ENCODE results near the gene RUSC2.

The RUSC2 gene, protein sequence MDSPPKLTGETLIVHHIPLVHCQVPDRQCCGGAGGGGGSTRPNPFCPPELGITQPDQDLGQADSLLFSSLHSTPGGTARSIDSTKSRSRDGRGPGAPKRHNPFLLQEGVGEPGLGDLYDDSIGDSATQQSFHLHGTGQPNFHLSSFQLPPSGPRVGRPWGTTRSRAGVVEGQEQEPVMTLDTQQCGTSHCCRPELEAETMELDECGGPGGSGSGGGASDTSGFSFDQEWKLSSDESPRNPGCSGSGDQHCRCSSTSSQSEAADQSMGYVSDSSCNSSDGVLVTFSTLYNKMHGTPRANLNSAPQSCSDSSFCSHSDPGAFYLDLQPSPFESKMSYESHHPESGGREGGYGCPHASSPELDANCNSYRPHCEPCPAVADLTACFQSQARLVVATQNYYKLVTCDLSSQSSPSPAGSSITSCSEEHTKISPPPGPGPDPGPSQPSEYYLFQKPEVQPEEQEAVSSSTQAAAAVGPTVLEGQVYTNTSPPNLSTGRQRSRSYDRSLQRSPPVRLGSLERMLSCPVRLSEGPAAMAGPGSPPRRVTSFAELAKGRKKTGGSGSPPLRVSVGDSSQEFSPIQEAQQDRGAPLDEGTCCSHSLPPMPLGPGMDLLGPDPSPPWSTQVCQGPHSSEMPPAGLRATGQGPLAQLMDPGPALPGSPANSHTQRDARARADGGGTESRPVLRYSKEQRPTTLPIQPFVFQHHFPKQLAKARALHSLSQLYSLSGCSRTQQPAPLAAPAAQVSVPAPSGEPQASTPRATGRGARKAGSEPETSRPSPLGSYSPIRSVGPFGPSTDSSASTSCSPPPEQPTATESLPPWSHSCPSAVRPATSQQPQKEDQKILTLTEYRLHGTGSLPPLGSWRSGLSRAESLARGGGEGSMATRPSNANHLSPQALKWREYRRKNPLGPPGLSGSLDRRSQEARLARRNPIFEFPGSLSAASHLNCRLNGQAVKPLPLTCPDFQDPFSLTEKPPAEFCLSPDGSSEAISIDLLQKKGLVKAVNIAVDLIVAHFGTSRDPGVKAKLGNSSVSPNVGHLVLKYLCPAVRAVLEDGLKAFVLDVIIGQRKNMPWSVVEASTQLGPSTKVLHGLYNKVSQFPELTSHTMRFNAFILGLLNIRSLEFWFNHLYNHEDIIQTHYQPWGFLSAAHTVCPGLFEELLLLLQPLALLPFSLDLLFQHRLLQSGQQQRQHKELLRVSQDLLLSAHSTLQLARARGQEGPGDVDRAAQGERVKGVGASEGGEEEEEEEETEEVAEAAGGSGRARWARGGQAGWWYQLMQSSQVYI (N-terminal part only)

DNA sequence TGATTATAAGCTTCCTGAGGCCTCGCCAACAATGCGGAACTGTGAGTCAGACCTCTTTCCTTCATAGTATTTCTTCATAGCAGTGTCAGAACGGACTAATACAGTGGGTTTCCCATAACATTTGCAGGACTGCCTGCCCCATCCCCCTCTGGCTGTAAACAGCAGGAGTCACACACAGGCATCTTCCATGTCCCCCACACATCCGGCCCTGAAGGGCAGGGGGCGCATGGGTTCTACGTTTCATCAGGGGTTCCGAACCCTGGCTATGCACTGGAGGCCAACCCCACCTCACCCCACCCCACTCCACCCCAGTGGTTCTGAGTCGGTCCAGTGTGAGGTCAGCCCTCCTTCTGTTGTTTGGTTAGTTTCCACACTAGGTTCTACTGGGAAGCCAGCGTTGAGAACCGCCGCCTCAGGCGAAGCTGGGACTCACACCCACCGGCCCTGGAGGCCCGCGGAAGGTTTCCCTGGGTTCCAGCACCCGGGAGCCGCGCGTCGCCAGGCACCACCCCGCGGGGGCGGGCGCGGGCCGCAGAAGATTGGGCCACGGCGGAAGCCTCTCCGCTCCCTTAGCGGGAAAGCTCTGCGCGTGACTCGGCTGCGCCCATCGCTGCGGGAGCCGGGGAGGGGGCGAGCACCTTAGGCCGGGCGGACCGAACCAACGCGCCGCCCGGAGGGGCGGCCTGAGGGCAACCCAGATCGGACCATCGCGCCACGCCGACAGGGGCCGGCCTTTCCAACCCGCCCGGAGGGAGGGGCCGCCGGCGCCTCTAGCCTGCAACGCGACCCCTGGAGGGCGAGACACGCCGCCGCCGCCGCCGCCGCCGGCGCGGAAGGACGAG, at the start of gene RUSC2:
RUSC2 (plus strand) TSS at position 799 of the 842 bp plus-strand sequence. CDS start 56,411 bp downstream, outside the sequence.
- DNase-seq = peak; percentile 98

DNA sequence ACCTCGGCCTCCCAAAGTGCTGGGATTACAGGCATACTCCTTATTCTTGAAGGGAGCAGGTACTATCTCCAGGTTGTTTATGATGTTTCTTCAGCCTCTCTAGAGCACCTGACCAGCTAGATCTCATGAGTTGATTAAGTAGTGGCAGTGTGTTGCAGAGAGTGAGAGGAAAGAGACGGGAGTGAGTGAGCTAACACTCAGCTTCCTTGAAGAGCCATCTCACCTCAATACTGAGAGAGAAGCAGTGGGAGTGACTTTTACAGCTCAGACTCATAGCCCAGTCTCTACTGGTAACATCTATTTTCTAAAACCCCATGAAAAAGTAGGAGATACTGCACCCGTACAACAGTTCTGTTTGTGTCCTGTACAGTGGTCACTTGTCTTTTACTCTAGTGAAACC, 43.9 kb upstream of the RUSC2 start:
- DNase-seq = no peak

DNA sequence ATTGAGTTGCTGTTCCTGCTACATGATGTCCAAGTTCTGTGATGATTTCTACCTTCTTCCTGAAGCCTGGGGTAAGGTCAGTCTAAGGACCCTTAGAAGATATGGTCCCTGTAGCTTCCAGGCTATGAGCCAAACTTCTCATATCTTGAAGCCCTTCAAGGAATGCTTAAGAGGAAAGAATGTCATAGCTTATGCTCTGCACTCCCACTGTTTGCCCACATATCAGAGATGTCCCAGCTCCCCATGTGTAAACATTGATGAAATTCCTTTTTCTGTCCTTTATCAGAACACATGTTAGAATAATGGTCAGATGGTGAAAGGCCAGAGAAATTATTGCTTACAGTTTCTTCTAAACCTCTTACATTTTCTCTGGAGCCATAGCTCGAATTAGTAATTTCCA, 41.4 kb upstream of the RUSC2 start:
- DNase-seq = no peak

DNA sequence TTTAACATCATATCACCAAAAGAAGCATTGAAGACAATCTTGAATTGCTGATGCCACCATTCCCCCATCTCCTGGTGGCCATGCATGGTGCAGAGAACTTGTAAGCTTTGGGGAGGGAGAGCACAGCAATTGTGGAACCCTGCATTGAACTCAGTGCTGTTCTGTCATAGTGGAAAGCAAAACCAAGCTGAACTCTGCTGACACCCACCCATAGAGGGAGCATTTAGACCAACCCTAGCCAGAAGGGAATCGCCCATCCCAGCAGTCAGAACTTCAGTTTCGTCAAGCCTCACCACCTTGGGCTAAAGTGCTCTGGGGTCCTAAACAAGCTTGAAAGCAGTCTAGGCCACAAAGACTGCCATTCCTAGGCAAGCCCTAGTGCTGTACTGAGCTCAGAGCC, 37.4 kb upstream of the RUSC2 start:
- no peak for DNase-seq

DNA sequence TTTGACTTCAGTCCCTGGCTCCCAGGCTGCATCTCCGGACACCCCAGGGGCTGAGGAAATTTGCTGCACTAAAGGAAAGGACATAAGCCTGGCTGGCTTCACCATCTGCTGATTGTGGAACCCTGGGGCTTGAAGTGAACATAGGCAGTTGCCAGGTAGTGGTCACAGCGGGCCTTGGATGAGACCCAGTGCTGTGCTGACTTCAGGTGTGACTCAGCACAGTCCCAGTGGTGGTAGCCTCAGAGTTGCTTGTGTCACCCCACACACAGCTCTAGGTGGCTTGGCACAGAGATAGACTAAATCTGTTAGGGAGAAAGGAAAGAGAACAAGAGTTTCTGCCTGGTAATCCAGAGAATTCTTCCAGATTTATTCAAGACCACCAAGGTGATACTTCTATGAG, 36.1 kb upstream of the RUSC2 start:
- no peak for DNase-seq

DNA sequence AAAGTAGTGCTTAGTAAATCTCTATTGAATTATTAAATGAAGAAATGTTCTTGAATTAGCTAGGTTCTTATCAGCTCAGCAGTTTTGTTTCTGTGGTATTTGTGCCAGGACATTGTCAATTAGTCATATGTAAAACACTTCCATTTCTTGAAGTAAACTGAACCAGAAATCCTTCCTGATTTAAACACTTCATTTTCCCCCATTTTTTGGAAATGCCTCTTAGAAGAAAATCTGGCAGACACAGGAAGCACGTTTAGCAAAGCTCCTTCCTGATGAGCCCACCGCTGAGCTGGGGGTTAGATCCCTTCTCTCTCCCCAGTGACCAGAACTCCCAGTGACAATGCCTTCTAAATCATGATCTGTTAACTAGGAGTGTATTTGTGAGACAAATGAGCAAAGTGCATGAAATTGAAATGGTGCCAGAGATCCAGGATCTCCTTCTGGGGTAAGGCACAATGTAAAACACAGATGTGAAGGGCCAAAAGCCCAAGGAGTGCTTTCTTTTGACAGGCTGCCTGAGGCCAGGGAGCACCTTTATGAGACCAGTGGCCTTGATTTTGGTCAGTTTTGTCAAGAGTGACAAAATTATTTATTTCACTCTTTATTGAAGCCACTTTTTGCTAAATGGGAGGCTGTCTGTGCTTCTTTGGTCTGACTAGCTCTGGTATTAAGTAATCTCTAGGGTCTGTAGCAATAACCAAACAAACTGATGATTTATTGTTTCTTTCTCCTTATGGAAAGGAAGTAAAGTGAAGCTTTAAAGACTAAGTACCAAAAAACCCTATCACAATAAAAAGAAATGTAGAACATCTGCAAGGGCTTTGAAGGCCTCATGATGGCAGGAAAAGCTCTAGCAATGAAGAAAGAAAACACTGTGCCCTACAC, 25.5 kb upstream of the RUSC2 start:
- no peak for DNase-seq

DNA sequence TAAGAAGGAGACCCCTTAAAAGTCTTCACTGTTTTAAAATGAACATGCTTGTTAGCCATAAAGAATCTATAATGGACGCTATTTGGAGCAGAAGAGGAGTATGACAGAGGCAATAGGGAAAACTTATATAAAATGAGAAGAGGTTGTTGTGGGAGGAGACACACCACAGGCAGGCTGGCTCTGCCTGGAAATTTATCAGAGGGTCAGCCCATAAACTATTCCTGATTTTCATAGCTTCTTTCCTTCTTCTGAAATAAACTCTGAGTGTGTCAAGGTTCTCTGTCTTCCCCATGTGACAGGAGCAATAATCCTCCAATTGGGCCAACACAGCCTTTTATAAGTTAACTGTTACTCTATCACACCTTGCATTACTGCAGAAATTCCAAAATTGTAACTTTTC, 19.6 kb upstream of the RUSC2 start:
- no peak for DNase-seq

DNA sequence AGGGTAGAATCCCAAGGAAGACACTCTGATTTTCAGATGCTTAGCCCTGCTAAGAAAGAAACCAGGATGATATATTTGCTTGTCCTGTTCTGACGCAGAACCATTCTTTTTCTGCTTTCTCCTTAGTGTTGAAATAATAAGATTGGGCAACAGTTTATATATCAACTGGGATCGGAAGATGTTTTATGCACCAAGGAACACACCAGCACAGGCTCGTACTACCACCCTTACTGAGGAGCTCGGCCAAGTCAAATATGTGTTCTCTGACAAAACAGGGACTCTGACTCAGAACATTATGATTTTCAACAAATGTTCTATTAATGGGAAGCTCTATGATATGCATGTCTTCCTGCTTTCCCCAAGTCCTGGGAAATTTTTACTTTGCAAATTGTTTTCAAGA, 19.0 kb upstream of the RUSC2 start:
- no peak for DNase-seq

DNA sequence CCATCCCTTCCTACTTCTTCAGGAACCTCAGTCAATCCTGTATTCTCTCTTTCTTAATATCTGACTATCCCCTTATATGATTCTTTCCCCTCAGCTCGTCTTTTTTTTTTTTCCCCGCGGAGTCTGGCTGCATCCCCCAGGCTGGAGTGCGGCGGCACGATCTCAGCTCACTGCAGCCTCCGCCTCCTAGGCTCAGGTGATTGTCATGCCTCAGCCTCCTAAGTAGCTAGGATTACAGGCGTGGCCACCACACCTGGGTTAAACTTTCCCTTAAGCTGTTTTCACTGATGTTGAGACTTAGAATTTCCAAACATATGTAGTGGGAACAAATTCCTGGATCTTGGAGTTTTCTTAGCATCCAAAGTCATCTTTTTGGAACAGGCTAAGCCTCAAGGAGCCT, 13.3 kb upstream of the RUSC2 start:
- DNase-seq = no peak

DNA sequence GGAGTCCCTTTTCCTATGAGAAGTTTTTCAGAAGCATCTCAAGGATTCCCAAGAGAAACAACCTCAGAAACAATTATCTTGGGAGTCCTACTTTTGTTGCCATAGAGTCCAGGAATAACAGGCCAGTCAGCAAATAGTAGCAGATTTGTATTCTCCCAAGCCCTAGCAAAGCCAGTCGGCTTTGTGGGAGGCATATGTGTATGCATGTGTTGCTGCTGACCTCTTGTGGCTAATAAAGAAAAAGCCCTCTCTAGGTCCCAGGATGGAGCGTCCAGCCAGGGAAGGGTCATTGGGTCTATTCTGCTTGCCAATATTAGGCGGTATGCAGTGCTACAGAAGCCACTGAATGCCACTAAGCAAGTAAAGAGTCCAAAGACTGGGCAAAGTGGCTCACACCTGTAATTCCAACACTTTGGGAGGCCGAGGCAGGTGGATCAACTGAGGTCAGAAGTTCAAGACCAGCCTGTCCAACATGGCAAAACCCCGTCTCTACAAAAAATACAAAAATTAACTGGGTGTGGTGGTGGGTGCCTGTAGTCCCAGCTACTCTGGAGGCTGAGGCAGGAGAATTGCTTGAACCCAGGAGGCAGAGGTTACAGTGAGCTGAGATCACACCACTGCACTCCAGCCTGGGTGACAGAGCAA, 12.6 kb upstream of the RUSC2 start:
- DNase-seq = peak; percentile 69

DNA sequence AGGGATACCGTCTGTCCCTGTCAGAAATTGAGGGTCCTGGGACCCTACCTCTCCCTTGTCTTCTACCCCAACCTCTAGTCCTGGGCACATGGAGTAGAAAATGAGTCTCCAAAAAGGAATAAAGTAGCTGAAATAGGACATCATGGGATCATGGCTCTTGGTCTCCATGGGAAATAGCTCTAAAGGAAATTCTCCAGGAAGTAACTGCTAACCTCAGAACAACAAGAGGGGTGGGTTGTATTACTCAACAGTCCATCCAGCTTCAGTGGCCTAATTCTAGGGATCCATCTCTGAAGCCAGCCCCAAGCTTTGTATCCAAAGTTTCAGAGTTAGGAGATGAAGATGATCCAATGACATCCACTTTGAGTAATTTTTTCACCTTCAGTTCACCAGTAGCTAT, 11.0 kb upstream of the RUSC2 start:
- DNase-seq = no peak

DNA sequence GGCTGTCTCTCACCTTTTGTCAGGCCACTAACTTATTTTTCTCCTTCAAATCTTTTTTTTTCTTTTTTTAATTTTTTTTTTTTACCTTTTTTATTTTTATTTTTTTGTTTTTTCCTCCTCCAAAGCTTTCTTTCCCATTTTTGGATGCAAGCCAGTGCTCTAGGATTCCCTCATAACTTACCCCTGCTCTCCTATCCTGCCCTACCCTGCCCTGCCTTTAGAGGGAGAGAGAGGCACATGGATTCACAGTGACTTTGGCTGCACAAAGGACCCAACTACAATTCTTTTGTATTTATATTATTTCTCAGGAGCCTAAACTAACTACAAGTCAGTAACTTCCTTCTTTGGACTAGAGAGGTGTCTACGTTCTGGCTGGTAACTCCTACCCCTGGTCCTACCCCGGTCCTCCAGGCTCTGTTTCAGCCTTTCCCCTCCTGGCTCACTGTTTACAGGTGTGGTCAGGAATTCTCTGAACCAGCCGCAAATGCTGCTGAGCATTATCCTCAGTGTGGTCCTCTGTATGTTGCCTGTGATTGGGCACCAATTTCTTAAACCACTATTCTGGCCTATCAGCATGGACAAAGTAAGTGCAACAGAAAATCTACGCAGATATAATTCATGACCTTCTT, 8.4 kb upstream of the RUSC2 start:
- no peak for DNase-seq

DNA sequence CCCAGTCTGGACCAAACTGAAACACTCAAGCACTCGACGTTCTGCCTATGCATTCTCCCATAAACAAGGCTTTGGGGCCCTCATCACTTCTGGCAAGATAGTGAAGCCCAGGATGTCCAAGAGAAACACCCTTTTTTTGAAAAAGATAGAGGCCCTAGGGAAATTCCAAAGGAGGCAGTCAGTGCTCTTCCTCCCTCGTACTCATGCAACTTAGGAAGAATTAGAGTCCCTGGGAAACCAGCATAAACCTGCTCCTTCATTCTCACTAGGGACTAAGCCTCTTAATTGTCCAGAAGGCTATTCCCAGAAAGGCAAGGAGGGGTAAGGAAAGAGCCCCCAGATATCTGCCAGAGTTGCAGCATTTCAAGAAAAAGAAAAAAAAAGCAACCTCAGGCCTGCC, 7.8 kb upstream of the RUSC2 start:
- DNase-seq = no peak

DNA sequence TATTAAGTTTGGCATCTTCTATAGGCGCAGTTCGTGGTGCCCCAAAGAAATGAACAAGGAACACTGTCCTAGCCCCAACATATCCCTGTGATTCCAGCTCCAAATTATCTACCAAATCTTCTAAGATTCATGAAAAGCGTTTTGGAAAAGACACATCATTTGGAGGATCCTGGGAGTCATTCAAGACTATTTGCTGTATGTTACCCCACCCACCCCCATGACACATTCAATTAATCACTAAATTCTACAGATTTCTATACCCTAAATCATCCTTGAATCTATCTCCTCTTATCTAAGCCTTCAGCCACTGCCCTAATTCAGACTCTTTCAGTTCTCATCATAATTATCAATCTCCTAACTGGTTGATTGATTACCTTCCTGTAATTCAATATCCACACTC, 5.5 kb upstream of the RUSC2 start:
- no peak for DNase-seq

DNA sequence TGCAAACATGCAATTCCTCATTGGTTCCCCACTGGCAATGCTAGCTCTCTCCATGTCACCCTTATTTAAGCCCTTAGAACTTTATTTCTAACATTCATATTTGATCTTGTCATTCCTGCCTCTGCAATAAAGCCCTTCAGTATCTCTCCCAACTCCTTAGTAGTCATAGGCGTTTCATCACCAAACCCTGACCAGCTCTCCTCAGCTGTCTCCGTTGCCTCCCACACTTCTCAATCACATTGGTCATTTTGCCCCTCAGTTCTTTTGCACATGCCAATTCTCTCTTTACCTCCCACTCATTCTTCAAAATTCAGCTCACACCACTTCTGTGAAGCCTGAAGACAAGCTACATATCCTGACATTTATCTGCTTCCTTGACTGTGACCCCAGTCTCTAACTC, 2.8 kb upstream of the RUSC2 start:
- DNase-seq = no peak

DNA sequence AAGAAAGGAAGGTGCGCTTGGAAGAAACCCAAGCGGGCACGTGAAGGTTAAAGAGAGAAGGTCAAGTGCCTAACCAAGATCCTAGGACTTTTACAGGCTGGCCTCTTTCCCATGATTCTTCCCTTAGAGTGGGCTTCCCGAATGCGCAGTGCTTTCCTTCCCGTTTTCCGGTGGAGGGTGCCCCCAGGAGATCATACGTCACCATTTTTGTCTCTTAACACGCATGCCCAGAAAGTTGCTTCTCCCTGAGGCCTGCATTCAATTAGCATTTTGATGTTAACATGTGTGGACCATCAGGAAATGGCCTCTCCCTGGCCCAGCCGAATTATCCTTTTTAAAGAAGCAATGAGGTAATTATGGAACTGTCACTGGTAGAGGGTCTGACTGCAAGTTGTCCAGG, 1.9 kb upstream of the RUSC2 start:
- no peak for DNase-seq

DNA sequence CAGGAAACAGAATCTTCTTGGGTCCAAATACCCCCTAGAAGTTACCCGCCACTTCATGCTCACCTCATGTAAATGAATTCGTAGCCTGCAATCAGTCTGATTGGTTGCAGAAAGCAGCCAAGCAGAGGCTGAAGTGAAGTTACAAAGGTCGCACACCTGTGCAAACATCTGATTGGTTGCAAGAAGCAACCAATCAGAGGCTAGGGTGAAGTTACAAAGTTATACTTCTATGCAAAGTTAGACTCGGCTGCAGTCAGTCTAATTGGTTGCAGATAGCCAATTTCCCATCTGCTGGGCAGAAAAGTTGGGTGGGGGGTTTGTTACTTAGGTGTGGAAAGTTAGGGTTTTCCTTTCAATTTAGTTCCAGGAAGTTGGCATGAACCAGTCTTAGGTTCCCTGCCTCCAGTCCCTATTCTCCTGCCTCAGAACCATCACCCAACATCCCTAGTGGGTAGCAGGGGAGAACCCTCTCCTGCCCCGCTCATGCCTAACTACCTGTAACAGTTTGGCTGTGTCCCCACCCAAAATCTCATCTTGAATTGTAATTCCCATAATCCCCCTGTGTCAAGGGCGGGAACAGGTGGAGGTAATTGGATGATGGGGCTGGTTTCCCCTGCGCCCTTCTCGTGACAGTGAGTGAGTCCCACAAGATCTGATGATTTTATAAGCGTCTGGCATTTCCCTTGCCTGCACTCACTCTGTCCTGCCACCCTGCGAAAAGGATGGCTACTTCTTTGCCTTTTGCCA, 1.2 kb upstream of the RUSC2 start:
- no peak for DNase-seq

DNA sequence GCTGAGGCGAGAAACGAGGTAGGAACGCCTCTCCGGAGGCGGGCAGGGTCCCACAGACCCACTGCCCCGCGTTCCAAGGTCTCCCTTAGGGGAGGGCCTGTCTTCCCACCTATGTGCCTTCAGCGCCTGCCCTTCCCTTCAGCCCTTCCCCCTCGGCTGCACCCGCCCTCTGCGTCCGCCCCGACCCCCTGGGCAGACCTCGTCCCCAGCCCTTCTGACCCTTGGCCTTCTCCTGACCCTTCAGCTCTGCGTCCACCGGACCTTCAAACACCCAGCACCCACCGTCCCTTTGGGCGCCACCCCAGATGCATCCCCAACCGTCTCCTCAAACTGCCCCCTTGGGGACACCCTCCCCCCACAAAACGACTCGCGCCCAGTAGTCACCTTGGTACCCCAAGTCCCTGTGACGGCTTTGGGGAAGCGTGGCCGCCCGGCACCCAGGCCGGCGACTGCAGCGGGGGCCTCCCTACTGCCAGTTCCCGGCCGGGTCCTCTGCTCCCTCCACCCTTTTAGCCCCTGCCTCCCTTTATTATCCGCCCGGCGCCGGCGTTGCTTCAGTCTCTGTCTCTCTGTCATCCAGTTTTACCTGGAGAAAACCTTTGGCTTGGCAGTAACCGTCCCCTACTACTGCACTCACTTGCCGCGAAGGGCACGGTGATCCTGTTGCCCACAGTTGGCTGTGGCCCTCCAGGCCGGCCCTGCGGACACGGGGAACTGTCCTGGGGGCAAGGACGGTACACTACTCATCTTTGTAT, 421 bp downstream of the RUSC2 start:
- DNase-seq = peak; percentile 69

Data from retina (tissue), 1 donor.